GM23338 (cell line): ENCODE measurements around the gene CREB3L2. TPM values are rescaled to one million over a fixed set of nuclear protein-coding genes. Genes with fewer than 3 reads are reported as not detected.
"Not testable (repeated sequence)": the region's sequence is repeated elsewhere in the genome, so short reads cannot be mapped to it uniquely, and the experiment has no call there.

Experiments used
- ATAC-seq: fragments of 200-7000 bp; cut with Tn5 transposase; 3 replicates; pipeline ENCODE4 v1.9.1; 2020
- DNase-seq: peaks from one replicate; pipeline ENCODE4 v3.0.0-alpha.2; 2015; ENCODE audit warnings: low spot score
- H2AFZ ChIP-seq: fragments of 200-600 bp; sonication (generic); 2 replicates; pipeline ENCODE4 v1.8.0; 2016; ENCODE audit warnings: antibody characterized with exemption, mild to moderate bottlenecking, moderate library complexity
- H3F3A ChIP-seq: fragments of 200-600 bp; sonication (generic); replicated peaks from 2 replicates; pipeline ENCODE4 v1.8.0; 2017; ENCODE audit warnings: antibody characterized with exemption, mixed run types, low read depth
- H3K27ac ChIP-seq: fragments of 200-600 bp; sonication (generic); 2 replicates; pipeline ENCODE4 v1.6.1; 2016; ENCODE audit warnings: low read depth
- H3K27me3 ChIP-seq: fragments of 200-600 bp; sonication (generic); 2 replicates; pipeline ENCODE4 v1.8.0; 2016; ENCODE audit warnings: mild to moderate bottlenecking, mixed run types, moderate library complexity; ENCODE audit not compliant: insufficient read depth
- H3K36me3 ChIP-seq: fragments of 200-600 bp; sonication (generic); 2 replicates; pipeline ENCODE4 v1.8.0; 2016; ENCODE audit warnings: mild to moderate bottlenecking; ENCODE audit not compliant: insufficient read depth
- H3K4me1 ChIP-seq: fragments of 200-600 bp; sonication (generic); 2 replicates; pipeline ENCODE4 v1.8.0; 2016; ENCODE audit warnings: mild to moderate bottlenecking, moderate library complexity; ENCODE audit not compliant: insufficient read depth
- H3K4me2 ChIP-seq: fragments of 200-600 bp; sonication (generic); 2 replicates; pipeline ENCODE4 v1.7.1; 2017; ENCODE audit warnings: mixed run types
- H3K4me3 ChIP-seq: fragments of 200-600 bp; sonication (generic); 2 replicates; pipeline ENCODE4 v1.6.1; 2016; ENCODE audit warnings: mixed run types
- H3K79me2 ChIP-seq: fragments of 200-600 bp; sonication (generic); replicated peaks from 2 replicates; pipeline ENCODE4 v1.8.0; 2017; ENCODE audit warnings: mild to moderate bottlenecking; ENCODE audit not compliant: insufficient read depth
- H3K9me2 ChIP-seq: fragments of 200-600 bp; sonication (generic); 2 replicates; pipeline ENCODE4 v1.8.0; 2017; ENCODE audit not compliant: insufficient read depth
- H4K20me1 ChIP-seq: fragments of 200-600 bp; sonication (generic); replicated peaks from 2 replicates; pipeline ENCODE4 v1.8.0; 2017; ENCODE audit warnings: mild to moderate bottlenecking; ENCODE audit not compliant: insufficient read depth
- H3K27ac Mint-ChIP-seq: 2 replicates; pipeline ENCODE4 v1.8.0; 2020; ENCODE audit warnings: inconsistent platforms, mild to moderate bottlenecking, moderate library complexity, mixed read lengths
- H3K27me3 Mint-ChIP-seq: 3 replicates; pipeline ENCODE4 v1.8.0; 2022; ENCODE audit warnings: low read depth, mild to moderate bottlenecking, moderate library complexity, mixed read lengths, inconsistent platforms; ENCODE audit not compliant: insufficient read depth, poor library complexity
- H3K36me3 Mint-ChIP-seq: 3 replicates; pipeline ENCODE4 v1.8.0; 2021; ENCODE audit warnings: low read depth, mild to moderate bottlenecking, inconsistent platforms, moderate library complexity, mixed read lengths
- H3K4me1 Mint-ChIP-seq: 3 replicates; pipeline ENCODE4 v1.8.0; 2020; ENCODE audit warnings: mild to moderate bottlenecking, inconsistent platforms, mixed read lengths
- H3K4me3 Mint-ChIP-seq: 3 replicates; pipeline ENCODE4 v1.8.0; 2021; ENCODE audit warnings: moderate library complexity, mild to moderate bottlenecking, inconsistent platforms, mixed read lengths
- H3K9me3 Mint-ChIP-seq: 3 replicates; pipeline ENCODE4 v1.8.0; 2020; ENCODE audit warnings: moderate library complexity, mild to moderate bottlenecking, inconsistent platforms, mixed read lengths
- JUNB ChIP-seq: IDR thresholded peaks from one replicate; pipeline ENCODE4 v1.6.1; 2016; ENCODE audit warnings: antibody characterized with exemption; ENCODE audit not compliant: unreplicated experiment
- POLR2AphosphoS5 ChIP-seq: IDR thresholded peaks from 2 replicates; pipeline ENCODE4 v1.6.1; 2016; ENCODE audit warnings: antibody characterized with exemption, low read depth
- ZNF114 ChIP-seq: fragments of 250-450 bp; sonication (Bioruptor Pico); IDR thresholded peaks from 2 replicates; pipeline ENCODE4 v1.5.0; 2020; ENCODE audit warnings: mild to moderate bottlenecking, moderate library complexity
- ZNF331 ChIP-seq: fragments of 250-450 bp; sonication (Bioruptor Pico); IDR thresholded peaks from 2 replicates; pipeline ENCODE4 v1.5.0; 2020; ENCODE audit warnings: low read depth, mild to moderate bottlenecking, moderate library complexity
- polyA plus RNA-seq: library from polyadenylated mRNA; unstranded; fragments of >200 nt; fragmentation: Nextera tagmentation; extraction: Ambion mirVana; gene quantifications from 2 replicates; pipeline ENCODE4 v1.2.1, GENCODE V29; 2016
- total RNA-seq: library from RNA; depleted of rRNA; stranded (reverse); fragments of >200 nt; shearing (Covaris generic); gene quantifications from 2 replicates; pipeline ENCODE4 v1.2.3, GENCODE V29; 2014
- TF ChIP-seq, protein P1 (sequence below): fragments of 250-450 bp; sonication (Bioruptor Pico); IDR thresholded peaks from 2 replicates; pipeline ENCODE4 v1.5.0; 2020; ENCODE audit warnings: mild to moderate bottlenecking, moderate library complexity

CREB3L2 gene
- total and polyA plus RNA-seq, 2 experiments from 2014 or later, result 14.5 to 27.1 TPM

DNA sequence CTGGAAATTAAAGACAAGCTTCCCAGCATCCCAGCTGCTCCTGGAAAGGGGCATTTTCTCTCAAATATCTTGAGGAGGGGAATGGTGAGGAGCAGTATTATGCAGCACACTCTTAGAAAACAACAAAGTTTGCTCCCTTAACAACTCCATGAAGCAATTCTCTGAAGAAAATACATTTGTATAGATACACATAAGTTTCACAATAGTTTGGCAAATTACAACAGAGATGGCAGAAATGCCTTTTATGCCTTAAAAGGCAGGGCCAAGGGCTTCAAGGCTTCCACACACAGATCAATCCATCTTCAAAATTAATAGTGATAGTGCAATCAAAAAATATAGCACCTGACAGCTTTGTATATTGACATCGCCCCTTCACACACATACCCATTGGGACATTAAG, 167.3 kb downstream of the CREB3L2 start (continued):
- TF ChIP-seq, protein P1, sequence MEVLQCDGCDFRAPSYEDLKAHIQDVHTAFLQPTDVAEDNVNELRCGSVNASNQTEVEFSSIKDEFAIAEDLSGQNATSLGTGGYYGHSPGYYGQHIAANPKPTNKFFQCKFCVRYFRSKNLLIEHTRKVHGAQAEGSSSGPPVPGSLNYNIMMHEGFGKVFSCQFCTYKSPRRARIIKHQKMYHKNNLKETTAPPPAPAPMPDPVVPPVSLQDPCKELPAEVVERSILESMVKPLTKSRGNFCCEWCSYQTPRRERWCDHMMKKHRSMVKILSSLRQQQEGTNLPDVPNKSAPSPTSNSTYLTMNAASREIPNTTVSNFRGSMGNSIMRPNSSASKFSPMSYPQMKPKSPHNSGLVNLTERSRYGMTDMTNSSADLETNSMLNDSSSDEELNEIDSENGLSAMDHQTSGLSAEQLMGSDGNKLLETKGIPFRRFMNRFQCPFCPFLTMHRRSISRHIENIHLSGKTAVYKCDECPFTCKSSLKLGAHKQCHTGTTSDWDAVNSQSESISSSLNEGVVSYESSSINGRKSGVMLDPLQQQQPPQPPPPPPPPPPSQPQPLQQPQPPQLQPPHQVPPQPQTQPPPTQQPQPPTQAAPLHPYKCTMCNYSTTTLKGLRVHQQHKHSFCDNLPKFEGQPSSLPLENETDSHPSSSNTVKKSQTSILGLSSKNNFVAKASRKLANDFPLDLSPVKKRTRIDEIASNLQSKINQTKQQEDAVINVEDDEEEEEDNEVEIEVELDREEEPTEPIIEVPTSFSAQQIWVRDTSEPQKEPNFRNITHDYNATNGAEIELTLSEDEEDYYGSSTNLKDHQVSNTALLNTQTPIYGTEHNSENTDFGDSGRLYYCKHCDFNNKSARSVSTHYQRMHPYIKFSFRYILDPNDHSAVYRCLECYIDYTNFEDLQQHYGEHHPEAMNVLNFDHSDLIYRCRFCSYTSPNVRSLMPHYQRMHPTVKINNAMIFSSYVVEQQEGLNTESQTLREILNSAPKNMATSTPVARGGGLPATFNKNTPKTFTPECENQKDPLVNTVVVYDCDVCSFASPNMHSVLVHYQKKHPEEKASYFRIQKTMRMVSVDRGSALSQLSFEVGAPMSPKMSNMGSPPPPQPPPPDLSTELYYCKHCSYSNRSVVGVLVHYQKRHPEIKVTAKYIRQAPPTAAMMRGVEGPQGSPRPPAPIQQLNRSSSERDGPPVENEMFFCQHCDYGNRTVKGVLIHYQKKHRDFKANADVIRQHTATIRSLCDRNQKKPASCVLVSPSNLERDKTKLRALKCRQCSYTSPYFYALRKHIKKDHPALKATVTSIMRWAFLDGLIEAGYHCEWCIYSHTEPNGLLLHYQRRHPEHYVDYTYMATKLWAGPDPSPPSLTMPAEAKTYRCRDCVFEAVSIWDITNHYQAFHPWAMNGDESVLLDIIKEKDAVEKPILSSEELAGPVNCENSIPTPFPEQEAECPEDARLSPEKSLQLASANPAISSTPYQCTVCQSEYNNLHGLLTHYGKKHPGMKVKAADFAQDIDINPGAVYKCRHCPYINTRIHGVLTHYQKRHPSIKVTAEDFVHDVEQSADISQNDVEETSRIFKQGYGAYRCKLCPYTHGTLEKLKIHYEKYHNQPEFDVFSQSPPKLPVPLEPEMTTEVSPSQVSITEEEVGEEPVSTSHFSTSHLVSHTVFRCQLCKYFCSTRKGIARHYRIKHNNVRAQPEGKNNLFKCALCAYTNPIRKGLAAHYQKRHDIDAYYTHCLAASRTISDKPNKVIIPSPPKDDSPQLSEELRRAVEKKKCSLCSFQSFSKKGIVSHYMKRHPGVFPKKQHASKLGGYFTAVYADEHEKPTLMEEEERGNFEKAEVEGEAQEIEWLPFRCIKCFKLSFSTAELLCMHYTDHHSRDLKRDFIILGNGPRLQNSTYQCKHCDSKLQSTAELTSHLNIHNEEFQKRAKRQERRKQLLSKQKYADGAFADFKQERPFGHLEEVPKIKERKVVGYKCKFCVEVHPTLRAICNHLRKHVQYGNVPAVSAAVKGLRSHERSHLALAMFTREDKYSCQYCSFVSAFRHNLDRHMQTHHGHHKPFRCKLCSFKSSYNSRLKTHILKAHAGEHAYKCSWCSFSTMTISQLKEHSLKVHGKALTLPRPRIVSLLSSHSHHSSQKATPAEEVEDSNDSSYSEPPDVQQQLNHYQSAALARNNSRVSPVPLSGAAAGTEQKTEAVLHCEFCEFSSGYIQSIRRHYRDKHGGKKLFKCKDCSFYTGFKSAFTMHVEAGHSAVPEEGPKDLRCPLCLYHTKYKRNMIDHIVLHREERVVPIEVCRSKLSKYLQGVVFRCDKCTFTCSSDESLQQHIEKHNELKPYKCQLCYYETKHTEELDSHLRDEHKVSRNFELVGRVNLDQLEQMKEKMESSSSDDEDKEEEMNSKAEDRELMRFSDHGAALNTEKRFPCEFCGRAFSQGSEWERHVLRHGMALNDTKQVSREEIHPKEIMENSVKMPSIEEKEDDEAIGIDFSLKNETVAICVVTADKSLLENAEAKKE, result no peak
- no peak for TF ChIP-seq ZNF331 (CRISPR knock-in tag)

DNA sequence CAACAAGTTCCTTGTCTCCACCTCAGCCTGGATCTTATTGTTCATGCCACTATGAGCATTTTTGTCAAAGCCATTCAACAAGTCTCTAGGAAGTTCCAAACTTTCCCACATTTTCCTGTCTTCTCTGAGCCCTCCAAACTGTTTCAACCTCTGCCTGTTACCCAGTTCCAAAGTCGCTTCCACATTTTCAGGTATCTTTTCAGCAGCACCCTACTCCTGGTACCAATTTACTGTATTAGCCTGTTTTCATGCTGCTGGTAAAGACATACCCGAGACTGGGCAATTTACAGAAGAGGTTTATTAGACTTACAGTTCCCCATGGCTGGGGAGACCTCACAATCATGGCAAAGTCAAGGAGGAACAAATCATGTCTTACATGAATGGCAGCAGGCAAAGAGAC, 168.9 kb downstream of the CREB3L2 start:
- not testable (repeated sequence) for H3F3A ChIP-seq, H3K27me3 Mint-ChIP-seq, H3K4me2 ChIP-seq, ATAC-seq, H3K4me1 ChIP-seq, H3K4me1 Mint-ChIP-seq, H2AFZ ChIP-seq, H4K20me1 ChIP-seq, H3K27me3 ChIP-seq, H3K4me3 Mint-ChIP-seq, DNase-seq, H3K27ac ChIP-seq, H3K79me2 ChIP-seq, H3K4me3 ChIP-seq, H3K36me3 ChIP-seq, H3K27ac Mint-ChIP-seq
- H3K9me3 Mint-ChIP-seq, result peaks cover 42% of the 10 kb centered on the region
- peaks cover 27% of the 10 kb centered on the region for H3K36me3 Mint-ChIP-seq
- H3K9me2 ChIP-seq, result peaks cover 14% of the 10 kb centered on the region

DNA sequence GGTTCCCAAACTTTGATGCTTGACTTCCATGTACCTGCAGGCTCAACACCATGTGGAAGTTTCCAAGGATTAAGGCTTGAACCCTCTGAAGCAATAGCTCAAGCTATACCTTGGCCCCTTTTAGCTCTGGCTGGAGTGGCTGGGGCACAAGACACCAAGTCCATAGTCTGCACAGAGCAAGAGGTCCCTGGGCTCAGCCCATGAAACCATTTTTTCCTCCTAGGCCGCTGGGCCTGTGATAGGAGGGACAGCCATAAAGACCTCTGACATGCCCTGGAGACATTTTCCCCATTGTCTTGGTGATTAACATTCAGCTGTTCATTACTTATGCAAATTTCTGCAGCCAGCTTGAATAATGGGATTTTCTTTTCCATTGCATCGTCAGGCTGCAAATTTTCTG, 169.5 kb downstream of the CREB3L2 start:
- Histone ChIP-seq H3K4me1 (no peaks in the 10 kb centered on the region), H3K4me2 (no peak overlapping the region), H3K79me2 (no peaks in the 10 kb centered on the region), H3K27ac (no peak overlapping the region), H2AFZ (no peak overlapping the region), H3K9me2 (peaks cover 14% of the 10 kb centered on the region), H3K4me3 (no peak overlapping the region), H4K20me1 (no peaks in the 10 kb centered on the region), H3K36me3 (peaks cover 6% of the 10 kb centered on the region; the same call in 1 of the 2 replicates), H3K27me3 (no peaks in the 10 kb centered on the region), H3F3A (no peaks in the 10 kb centered on the region)
- Mint-ChIP-seq H3K27ac (no peak overlapping the region), H3K4me3 (no peak overlapping the region), H3K36me3 (peaks cover 27% of the 10 kb centered on the region), H3K27me3 (peaks cover under 1% of the 10 kb centered on the region), H3K9me3 (peaks cover 42% of the 10 kb centered on the region), H3K4me1 (no peaks in the 10 kb centered on the region)
- ATAC-seq (no peak), DNase-seq (no peak)
- no peak for TF ChIP-seq JUNB
- TF ChIP-seq, protein P1, result no peak
- no peak for TF ChIP-seq ZNF114 (CRISPR knock-in tag)
- no peak for TF ChIP-seq ZNF331 (CRISPR knock-in tag)
- TF ChIP-seq POLR2AphosphoS5, result no peak
